ENCODE results near the gene E2F4.
A peak's percentile ranks its signal among the peaks of the same experiment; 100 is the strongest.

E2F4 gene

GRCh38 chr16:67235816-67236562, 44.0 kb downstream of the E2F4 start:
- no peak for DNase-seq (ENCODE audit: low read depth in 2 of 2)

- peak; percentile 75 for DNase-seq (ENCODE audit: low read depth in 2 of 2)
Measured at GRCh38 chr16:67236563-67237395, 44.8 kb downstream of the E2F4 start.

- no peak for DNase-seq (ENCODE audit: low read depth in 2 of 2)
Measured at GRCh38 chr16:67237396-67238277, 45.7 kb downstream of the E2F4 start.

GRCh38 chr16:67238278-67238575, 46.3 kb downstream of the E2F4 start:
- DNase-seq (ENCODE audit: low read depth in 2 of 2) = no peak

- DNase-seq (ENCODE audit: low read depth in 2 of 2) = no peak
Measured at GRCh38 chr16:67238806-67239470, 47.0 kb downstream of the E2F4 start.

- DNase-seq (ENCODE audit: low read depth in 2 of 2) = no peak
Measured at GRCh38 chr16:67240506-67240905, 48.6 kb downstream of the E2F4 start.

GRCh38 chr16:67241008-67241900, 49.3 kb downstream of the E2F4 start:
- DNase-seq (ENCODE audit: low read depth in 2 of 2) = no peak

- no peak for DNase-seq (ENCODE audit: low read depth in 2 of 2)
Measured at GRCh38 chr16:67242138-67242730, 50.3 kb downstream of the E2F4 start.

GRCh38 chr16:67243481-67243880, 51.5 kb downstream of the E2F4 start:
- DNase-seq (ENCODE audit: low read depth in 2 of 2) = no peak

- DNase-seq (ENCODE audit: low read depth in 2 of 2) = peak; percentile 79
Measured at GRCh38 chr16:67244387-67245185, 52.6 kb downstream of the E2F4 start.

- no peak for DNase-seq (ENCODE audit: low read depth in 2 of 2)
Measured at GRCh38 chr16:67245186-67245585, 53.2 kb downstream of the E2F4 start.

GRCh38 chr16:67245674-67246080, 53.7 kb downstream of the E2F4 start:
- no peak for DNase-seq (ENCODE audit: low read depth in 2 of 2)

- DNase-seq (ENCODE audit: low read depth in 2 of 2) = peak; percentile 47 to 52
Measured at GRCh38 chr16:67246081-67246755, 54.3 kb downstream of the E2F4 start.

- no peak for DNase-seq (ENCODE audit: low read depth in 2 of 2)
Measured at GRCh38 chr16:67246756-67247191, 54.8 kb downstream of the E2F4 start.

GRCh38 chr16:67247192-67248072, 55.5 kb downstream of the E2F4 start, which contains the start of gene FHOD1:
TSS of gene FHOD1 (minus strand) at chr16:67247481. CDS start at chr16:67247410, 71 bp downstream.
- peak; percentile 98 to 99 for DNase-seq (ENCODE audit: low read depth in 2 of 2)

GRCh38 chr16:67248073-67248400, 56.1 kb downstream of the E2F4 start:
- no peak for DNase-seq (ENCODE audit: low read depth in 2 of 2)
